ENCODE data around the gene TATDN3.

Gene TATDN3

DNA sequence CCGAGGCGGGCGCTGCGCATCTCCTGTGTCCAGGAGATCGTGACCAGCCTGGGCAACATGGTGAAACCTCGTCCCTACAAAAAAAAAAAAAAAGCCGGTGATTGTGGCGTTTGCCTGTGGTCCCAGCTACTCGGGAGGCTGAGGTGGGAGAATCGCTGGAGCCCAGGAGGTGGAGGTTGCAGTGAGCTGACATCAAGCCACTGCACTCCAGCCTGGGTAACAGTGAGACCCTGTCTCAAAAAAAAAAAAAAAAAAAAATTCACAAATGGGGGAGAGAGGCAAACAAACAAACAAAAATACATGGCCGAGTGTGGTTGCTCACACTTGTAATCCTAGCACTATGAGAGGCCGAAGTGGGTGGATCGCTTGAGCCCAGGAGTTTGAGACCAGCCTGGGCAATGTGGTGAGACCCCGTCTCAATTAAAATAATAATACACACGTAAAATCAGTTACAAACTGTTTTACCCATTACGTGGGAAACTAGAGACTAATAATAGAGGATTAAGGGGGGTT is 758 bp downstream of the TATDN3 start:
- H3K9ac ChIP-seq (ENCODE audit: low read length in 5 of 5), result peak overlapping the region; percentile 96 to 99 (median 99)
- peak overlapping the region; percentile 96 for H3K27ac ChIP-seq (ENCODE audit: low read depth, low read length)
- peaks cover 6 to 24% (median 23%) of the 10 kb centered on the region in 5 donors for H3K4me1 ChIP-seq (ENCODE audit: control insufficient read depth in 5 of 5, insufficient read depth in 5 of 5, low read length in 5 of 5)
- H3K4me3 ChIP-seq (ENCODE audit: low read depth in 1 of 5, low read length in 5 of 5), result peak overlapping the region; percentile 81 to 99 (median 97)
- peaks cover 6 to 16% (median 9%) of the 10 kb centered on the region in 5 donors for H3K36me3 ChIP-seq (ENCODE audit: control insufficient read depth in 5 of 5, insufficient read depth in 5 of 5, low read length in 5 of 5)
- no peaks in the 10 kb centered on the region for H3K9me3 ChIP-seq (ENCODE audit: control insufficient read depth in 5 of 5, low read length in 5 of 5)
- H3K27me3 ChIP-seq (ENCODE audit: control insufficient read depth in 5 of 5, insufficient read depth in 4 of 5, low read length in 5 of 5), result no peaks in the 10 kb centered on the region

DNA sequence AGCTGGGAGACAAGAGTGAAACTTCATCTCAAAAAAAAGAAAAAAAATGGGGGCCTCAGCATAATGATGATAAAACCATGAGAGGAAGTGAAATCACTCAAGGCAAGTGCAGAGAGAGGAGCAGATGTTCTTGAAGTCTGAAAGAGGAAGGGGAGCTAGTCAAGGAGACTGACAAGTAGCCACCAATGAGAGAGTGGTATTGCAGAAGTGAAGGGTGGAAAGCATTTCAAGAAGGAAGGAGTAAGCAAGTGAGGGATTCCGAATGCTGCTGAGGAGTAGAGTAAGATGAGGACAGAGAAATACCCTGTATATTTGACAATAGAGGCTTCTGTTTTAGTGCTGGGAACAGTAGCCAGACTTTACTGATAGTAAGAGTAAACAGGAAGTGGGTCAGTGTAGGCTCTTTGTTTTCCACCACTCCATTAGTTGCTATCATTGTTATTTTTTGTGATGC is 2.9 kb downstream of the TATDN3 start:
- H3K27me3 ChIP-seq (ENCODE audit: control insufficient read depth in 5 of 5, insufficient read depth in 4 of 5, low read length in 5 of 5), result no peaks in the 10 kb centered on the region
- no peaks in the 10 kb centered on the region for H3K9me3 ChIP-seq (ENCODE audit: control insufficient read depth in 5 of 5, low read length in 5 of 5)
- H3K36me3 ChIP-seq (ENCODE audit: control insufficient read depth in 5 of 5, insufficient read depth in 5 of 5, low read length in 5 of 5), result peaks cover 11 to 25% (median 21%) of the 10 kb centered on the region in 5 donors
- no peak overlapping the region for H3K4me3 ChIP-seq (ENCODE audit: low read depth in 1 of 5, low read length in 5 of 5)
- H3K27ac ChIP-seq (ENCODE audit: low read depth, low read length), result no peak overlapping the region
- H3K4me1 ChIP-seq (ENCODE audit: control insufficient read depth in 5 of 5, insufficient read depth in 5 of 5, low read length in 5 of 5), result peaks cover 6 to 24% (median 23%) of the 10 kb centered on the region in 5 donors
- peak overlapping the region in 1 of 5 donors; percentile 11 for H3K9ac ChIP-seq (ENCODE audit: low read length in 5 of 5)

DNA sequence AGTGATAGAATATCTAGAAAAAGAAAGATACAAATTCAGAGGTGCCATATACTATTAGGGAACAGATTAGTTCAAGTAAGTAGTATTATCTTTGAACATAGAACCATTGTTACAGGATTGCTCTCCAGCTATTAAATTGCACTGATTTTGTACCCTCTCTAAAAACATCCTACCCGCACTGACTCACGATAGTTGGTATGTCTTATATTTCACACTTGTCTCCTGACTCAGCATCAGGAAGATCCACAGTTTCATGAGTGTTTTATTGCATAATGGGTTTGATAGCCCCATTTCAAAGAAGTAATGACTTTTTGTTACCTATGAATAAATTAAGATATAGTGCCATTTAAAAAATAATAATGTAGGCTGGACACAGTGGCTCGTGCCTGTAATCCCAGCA is 6.0 kb downstream of the TATDN3 start:
- Histone ChIP-seq H3K4me1 (ENCODE audit: control insufficient read depth in 5 of 5, insufficient read depth in 5 of 5, low read length in 5 of 5) (peaks cover 3 to 9% (median 7%) of the 10 kb centered on the region in 5 donors), H3K27me3 (ENCODE audit: control insufficient read depth in 5 of 5, insufficient read depth in 4 of 5, low read length in 5 of 5) (no peaks in the 10 kb centered on the region), H3K36me3 (ENCODE audit: control insufficient read depth in 5 of 5, insufficient read depth in 5 of 5, low read length in 5 of 5) (peaks cover 19 to 45% (median 42%) of the 10 kb centered on the region in 5 donors), H3K9me3 (ENCODE audit: control insufficient read depth in 5 of 5, low read length in 5 of 5) (no peaks in the 10 kb centered on the region), H3K4me3 (ENCODE audit: low read depth in 1 of 5, low read length in 5 of 5) (no peak overlapping the region), H3K27ac (ENCODE audit: low read depth, low read length) (no peak overlapping the region), H3K9ac (ENCODE audit: low read length in 5 of 5) (no peak overlapping the region)

DNA sequence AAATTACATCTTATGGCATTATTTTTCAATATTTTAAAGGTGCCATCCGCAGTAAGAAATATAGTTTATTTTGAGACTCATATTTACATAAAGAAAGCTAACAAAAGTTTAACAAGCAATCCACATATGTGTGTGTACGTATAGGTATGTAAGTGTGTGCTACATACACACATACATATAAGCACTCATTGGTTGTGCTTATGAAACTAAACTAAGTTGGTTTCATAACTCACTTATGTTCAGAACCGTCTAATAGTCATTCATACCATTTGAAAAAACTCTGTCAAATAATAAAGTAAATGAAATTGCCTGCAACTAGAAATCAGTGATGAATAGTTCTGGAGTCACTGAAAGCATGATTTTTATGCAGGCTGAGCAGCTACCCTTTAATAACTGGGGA is 14.1 kb downstream of the TATDN3 start:
- Histone ChIP-seq H3K9ac (ENCODE audit: low read length in 5 of 5) (no peak overlapping the region), H3K36me3 (ENCODE audit: control insufficient read depth in 5 of 5, insufficient read depth in 5 of 5, low read length in 5 of 5) (peaks cover 14 to 45% (median 37%) of the 10 kb centered on the region in 5 donors), H3K27ac (ENCODE audit: low read depth, low read length) (peak overlapping the region; percentile 38), H3K9me3 (ENCODE audit: control insufficient read depth in 5 of 5, low read length in 5 of 5) (no peaks in the 10 kb centered on the region), H3K4me1 (ENCODE audit: control insufficient read depth in 5 of 5, insufficient read depth in 5 of 5, low read length in 5 of 5) (no peaks in the 10 kb centered on the region), H3K27me3 (ENCODE audit: control insufficient read depth in 5 of 5, insufficient read depth in 4 of 5, low read length in 5 of 5) (no peaks in the 10 kb centered on the region), H3K4me3 (ENCODE audit: low read depth in 1 of 5, low read length in 5 of 5) (no peak overlapping the region)

DNA sequence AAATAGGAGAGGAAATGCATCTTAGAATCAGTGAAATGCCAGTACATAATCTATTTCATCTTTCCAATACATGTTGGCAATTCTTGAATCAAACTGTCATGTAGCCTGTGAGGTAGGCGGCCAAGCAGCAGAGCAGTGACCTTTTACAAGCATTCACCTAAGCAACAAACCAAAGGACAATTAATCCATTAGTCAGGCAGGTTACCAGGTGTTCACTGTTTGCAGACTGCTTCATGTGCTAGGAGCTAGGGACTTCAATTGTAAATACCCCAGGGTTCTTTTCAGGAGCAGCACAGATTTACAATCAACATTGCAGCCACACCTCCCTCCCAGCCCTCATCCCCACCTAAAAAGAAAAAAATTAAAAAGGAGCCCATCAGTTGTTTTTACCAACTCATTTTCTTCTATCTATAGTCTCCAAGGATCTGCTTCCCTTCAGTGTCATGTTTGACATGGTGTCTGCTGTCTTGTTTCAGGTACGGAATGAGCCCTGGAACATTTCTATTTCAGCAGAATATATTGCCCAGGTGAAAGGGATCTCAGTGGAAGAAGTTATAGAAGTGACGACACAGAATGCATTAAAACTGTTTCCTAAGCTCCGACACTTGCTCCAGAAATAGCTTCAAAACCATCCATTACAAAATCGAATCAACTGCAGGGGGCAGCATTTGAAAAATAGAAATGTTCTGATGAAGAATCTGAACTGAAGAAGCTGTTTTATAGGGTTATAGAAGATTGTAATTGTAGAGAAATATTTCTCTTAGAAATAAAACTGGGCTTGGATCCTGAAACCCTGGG is 23.0 kb downstream of the TATDN3 start:
- Histone ChIP-seq H3K27me3 (ENCODE audit: control insufficient read depth in 5 of 5, insufficient read depth in 4 of 5, low read length in 5 of 5) (no peaks in the 10 kb centered on the region), H3K36me3 (ENCODE audit: control insufficient read depth in 5 of 5, insufficient read depth in 5 of 5, low read length in 5 of 5) (peaks cover 0 to 11% (median 3%) of the 10 kb centered on the region in 5 donors), H3K9me3 (ENCODE audit: control insufficient read depth in 5 of 5, low read length in 5 of 5) (no peaks in the 10 kb centered on the region), H3K4me3 (ENCODE audit: low read depth in 1 of 5, low read length in 5 of 5) (no peak overlapping the region), H3K4me1 (ENCODE audit: control insufficient read depth in 5 of 5, insufficient read depth in 5 of 5, low read length in 5 of 5) (no peaks in the 10 kb centered on the region), H3K9ac (ENCODE audit: low read length in 5 of 5) (no peak overlapping the region), H3K27ac (ENCODE audit: low read depth, low read length) (no peak overlapping the region)

DNA sequence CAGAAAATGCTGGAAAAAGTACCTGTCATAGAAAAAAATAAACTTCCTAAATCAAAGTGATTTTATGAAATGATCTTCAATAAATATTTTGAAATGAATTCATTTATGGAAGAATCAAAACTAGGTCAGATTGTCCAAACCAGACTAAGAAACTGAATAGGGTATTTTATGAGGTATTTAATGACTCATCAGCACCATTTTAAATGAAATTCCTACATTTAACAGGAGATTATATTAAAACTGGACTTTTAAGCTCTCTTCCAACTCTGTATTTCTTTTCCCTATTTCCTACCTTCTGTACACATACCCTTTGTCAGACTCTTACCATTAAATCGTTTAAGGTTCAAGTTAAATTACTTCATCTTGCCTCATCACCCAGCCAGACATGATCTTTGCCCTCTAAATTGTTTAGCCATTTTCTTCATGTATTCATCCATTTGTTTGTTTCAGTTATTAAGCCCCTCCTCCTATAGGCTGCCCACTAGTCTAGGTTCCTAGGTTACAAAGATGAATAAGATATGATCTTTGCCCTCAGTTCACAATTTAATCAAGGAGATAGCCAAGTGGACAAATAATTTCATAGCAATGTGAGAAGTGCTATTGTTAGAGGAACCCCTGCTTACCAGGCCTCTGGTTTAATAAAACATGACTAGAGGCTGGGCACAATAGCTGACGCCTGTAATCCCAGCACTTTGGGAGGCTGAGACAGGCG is 25.0 kb downstream of the TATDN3 start:
- peaks cover 0 to 11% (median 3%) of the 10 kb centered on the region in 5 donors for H3K36me3 ChIP-seq (ENCODE audit: control insufficient read depth in 5 of 5, insufficient read depth in 5 of 5, low read length in 5 of 5)
- no peaks in the 10 kb centered on the region for H3K4me1 ChIP-seq (ENCODE audit: control insufficient read depth in 5 of 5, insufficient read depth in 5 of 5, low read length in 5 of 5)
- H3K9me3 ChIP-seq (ENCODE audit: control insufficient read depth in 5 of 5, low read length in 5 of 5), result no peaks in the 10 kb centered on the region
- no peak overlapping the region for H3K4me3 ChIP-seq (ENCODE audit: low read depth in 1 of 5, low read length in 5 of 5)
- no peaks in the 10 kb centered on the region for H3K27me3 ChIP-seq (ENCODE audit: control insufficient read depth in 5 of 5, insufficient read depth in 4 of 5, low read length in 5 of 5)
- H3K27ac ChIP-seq (ENCODE audit: low read depth, low read length), result no peak overlapping the region
- H3K9ac ChIP-seq (ENCODE audit: low read length in 5 of 5), result no peak overlapping the region

DNA sequence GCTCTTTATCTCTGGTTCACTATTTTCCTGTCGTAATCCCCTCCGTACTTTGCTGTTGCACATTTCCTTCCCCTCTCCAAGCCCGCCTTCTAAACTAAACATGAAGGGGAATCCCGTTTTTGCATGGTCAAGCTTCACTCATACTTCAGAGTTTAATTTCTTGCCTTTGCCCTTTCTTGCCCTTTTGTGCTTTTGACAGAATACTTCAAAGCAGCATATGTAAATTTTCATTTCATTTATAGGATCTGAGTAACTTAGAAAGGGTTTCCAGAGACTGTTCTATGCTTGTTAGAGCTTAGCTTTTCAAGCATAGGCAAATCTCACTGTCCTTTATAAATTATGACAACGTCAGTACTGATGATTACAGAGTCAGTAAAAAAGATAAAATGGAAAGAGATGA is 28.0 kb downstream of the TATDN3 start:
- H3K27ac ChIP-seq (ENCODE audit: low read depth, low read length), result no peak overlapping the region
- no peak overlapping the region for H3K4me3 ChIP-seq (ENCODE audit: low read depth in 1 of 5, low read length in 5 of 5)
- H3K27me3 ChIP-seq (ENCODE audit: control insufficient read depth in 5 of 5, insufficient read depth in 4 of 5, low read length in 5 of 5), result no peaks in the 10 kb centered on the region
- H3K9me3 ChIP-seq (ENCODE audit: control insufficient read depth in 5 of 5, low read length in 5 of 5), result peaks cover 0 to 3% (median 0%) of the 10 kb centered on the region in 5 donors
- H3K36me3 ChIP-seq (ENCODE audit: control insufficient read depth in 5 of 5, insufficient read depth in 5 of 5, low read length in 5 of 5), result peaks cover 0 to under 1% (median 0%) of the 10 kb centered on the region in 5 donors
- H3K9ac ChIP-seq (ENCODE audit: low read length in 5 of 5), result no peak overlapping the region
- H3K4me1 ChIP-seq (ENCODE audit: control insufficient read depth in 5 of 5, insufficient read depth in 5 of 5, low read length in 5 of 5), result no peaks in the 10 kb centered on the region

DNA sequence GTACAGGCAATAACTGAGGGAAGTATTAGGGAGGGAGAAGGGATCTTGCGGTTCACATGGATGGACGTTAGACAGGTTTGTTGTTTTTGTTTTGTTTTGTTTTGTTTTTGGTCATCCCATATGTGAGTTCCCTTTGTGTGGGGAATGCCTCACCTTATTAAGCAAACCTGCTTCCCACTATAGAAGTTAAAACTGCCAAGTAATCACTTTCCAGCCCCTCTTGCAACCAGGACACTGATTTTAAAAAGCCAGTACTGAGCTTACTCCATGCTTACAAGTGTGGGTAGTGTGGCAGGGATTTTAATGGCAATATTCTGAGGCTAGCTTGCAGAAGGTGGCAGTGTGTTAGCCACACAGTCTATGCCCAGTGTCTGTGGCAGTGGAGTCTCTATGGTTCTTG is 29.3 kb downstream of the TATDN3 start:
- Histone ChIP-seq H3K9me3 (ENCODE audit: control insufficient read depth in 5 of 5, low read length in 5 of 5) (peaks cover 0 to 13% (median 6%) of the 10 kb centered on the region in 5 donors), H3K4me1 (ENCODE audit: control insufficient read depth in 5 of 5, insufficient read depth in 5 of 5, low read length in 5 of 5) (no peaks in the 10 kb centered on the region), H3K27me3 (ENCODE audit: control insufficient read depth in 5 of 5, insufficient read depth in 4 of 5, low read length in 5 of 5) (no peaks in the 10 kb centered on the region), H3K27ac (ENCODE audit: low read depth, low read length) (no peak overlapping the region), H3K4me3 (ENCODE audit: low read depth in 1 of 5, low read length in 5 of 5) (no peak overlapping the region), H3K9ac (ENCODE audit: low read length in 5 of 5) (no peak overlapping the region), H3K36me3 (ENCODE audit: control insufficient read depth in 5 of 5, insufficient read depth in 5 of 5, low read length in 5 of 5) (no peaks in the 10 kb centered on the region)

DNA sequence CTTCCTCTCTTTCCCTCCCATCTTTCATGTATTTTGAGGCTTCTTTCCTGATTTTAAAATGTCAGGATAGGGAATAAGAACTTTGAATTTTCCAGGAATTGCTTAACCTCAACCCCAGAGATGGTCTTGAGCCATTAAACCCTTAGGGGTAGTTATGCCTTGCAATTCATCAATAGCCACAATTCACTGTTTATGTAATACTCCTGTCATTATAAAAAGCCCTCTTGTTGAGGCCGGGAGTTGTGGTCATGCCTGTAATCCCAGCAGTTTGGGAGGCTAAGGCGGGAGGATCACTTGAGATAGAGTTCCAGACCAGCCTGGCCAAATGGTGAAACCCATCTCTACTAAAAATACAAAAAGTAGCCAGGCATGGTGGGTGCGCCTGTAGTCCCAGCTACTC is 31.3 kb downstream of the TATDN3 start:
- no peak overlapping the region for H3K9ac ChIP-seq (ENCODE audit: low read length in 5 of 5)

DNA sequence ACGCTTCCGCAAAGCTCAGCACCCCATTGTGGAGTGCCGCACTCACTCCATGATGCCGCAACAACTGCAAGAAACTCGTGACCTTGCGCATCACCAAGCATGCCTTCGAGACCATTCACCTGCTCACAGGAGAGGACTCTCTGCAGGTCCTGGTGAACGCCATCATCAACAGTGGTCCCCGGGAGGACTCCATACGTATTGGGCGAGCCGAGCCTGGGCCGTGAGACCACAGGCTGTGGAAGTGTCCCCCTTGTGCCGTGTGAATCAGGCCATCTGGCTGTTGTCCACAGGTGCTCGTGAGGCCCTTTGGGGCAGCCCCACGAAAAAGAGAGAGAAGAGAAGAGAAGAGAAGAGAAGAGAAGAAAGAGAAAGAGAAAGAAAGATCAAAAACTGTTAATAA is 32.5 kb downstream of the TATDN3 start:
- Histone ChIP-seq H3K36me3 (ENCODE audit: control insufficient read depth in 5 of 5, insufficient read depth in 5 of 5, low read length in 5 of 5) (no peaks in the 10 kb centered on the region), H3K27me3 (ENCODE audit: control insufficient read depth in 5 of 5, insufficient read depth in 4 of 5, low read length in 5 of 5) (no peaks in the 10 kb centered on the region), H3K9ac (ENCODE audit: low read length in 5 of 5) (no peak overlapping the region), H3K4me3 (ENCODE audit: low read depth in 1 of 5, low read length in 5 of 5) (no peak overlapping the region), H3K9me3 (ENCODE audit: control insufficient read depth in 5 of 5, low read length in 5 of 5) (peaks cover 3 to 15% (median 10%) of the 10 kb centered on the region in 5 donors), H3K4me1 (ENCODE audit: control insufficient read depth in 5 of 5, insufficient read depth in 5 of 5, low read length in 5 of 5) (no peaks in the 10 kb centered on the region), H3K27ac (ENCODE audit: low read depth, low read length) (no peak overlapping the region)

More for the DNA sequence above, 31.3 kb downstream of the TATDN3 start:
- Histone ChIP-seq H3K4me1 (ENCODE audit: control insufficient read depth in 5 of 5, insufficient read depth in 5 of 5, low read length in 5 of 5) (no peaks in the 10 kb centered on the region), H3K9me3 (ENCODE audit: control insufficient read depth in 5 of 5, low read length in 5 of 5) (peaks cover 3 to 15% (median 10%) of the 10 kb centered on the region in 5 donors), H3K27me3 (ENCODE audit: control insufficient read depth in 5 of 5, insufficient read depth in 4 of 5, low read length in 5 of 5) (no peaks in the 10 kb centered on the region), H3K4me3 (ENCODE audit: low read depth in 1 of 5, low read length in 5 of 5) (no peak overlapping the region), H3K27ac (ENCODE audit: low read depth, low read length) (no peak overlapping the region), H3K36me3 (ENCODE audit: control insufficient read depth in 5 of 5, insufficient read depth in 5 of 5, low read length in 5 of 5) (no peaks in the 10 kb centered on the region)
